Central memory CD8-positive, alpha-beta T cell (primary cell): ENCODE measurements around the gene VANGL1.
"Not testable (repeated sequence)": the region's sequence is repeated elsewhere in the genome, so short reads cannot be mapped to it uniquely, and the experiment has no call there.

Source experiments
- ATAC-seq: fragments of 150-1000 bp; cut with Tn5 transposase; replicated peaks from 2 replicates; pipeline ENCODE4 v1.10.0; 2022; ENCODE audit warnings: mild to moderate bottlenecking, moderate FRiP score, moderate number of reproducible peaks; ENCODE audit not compliant: poor library complexity, severe bottlenecking; ENCODE audit errors: extremely low read depth
- DNase-seq, 2 donors: peaks; one replicate each; pipeline ENCODE4 v3.0.0; 2021; ENCODE audit warnings: low spot score in 2 of 2
- H3K27ac Mint-ChIP-seq: one replicate; pipeline ENCODE4 v1.8.0; 2022; ENCODE audit warnings: low read depth, mild to moderate bottlenecking, moderate library complexity, mixed read lengths
- H3K27me3 Mint-ChIP-seq: one replicate; pipeline ENCODE4 v1.8.0; 2022; ENCODE audit warnings: mixed read lengths
- H3K36me3 Mint-ChIP-seq: one replicate; pipeline ENCODE4 v1.8.0; 2022; ENCODE audit warnings: mild to moderate bottlenecking, moderate library complexity, mixed read lengths; ENCODE audit not compliant: insufficient read depth
- H3K4me1 Mint-ChIP-seq: one replicate; pipeline ENCODE4 v1.8.0; 2022; ENCODE audit warnings: mixed read lengths
- H3K4me3 Mint-ChIP-seq: one replicate; pipeline ENCODE4 v1.8.0; 2022; ENCODE audit warnings: mild to moderate bottlenecking, moderate library complexity, mixed read lengths
- H3K9me3 Mint-ChIP-seq: one replicate; pipeline ENCODE4 v1.8.0; 2022; ENCODE audit warnings: mixed read lengths

VANGL1 gene

DNA sequence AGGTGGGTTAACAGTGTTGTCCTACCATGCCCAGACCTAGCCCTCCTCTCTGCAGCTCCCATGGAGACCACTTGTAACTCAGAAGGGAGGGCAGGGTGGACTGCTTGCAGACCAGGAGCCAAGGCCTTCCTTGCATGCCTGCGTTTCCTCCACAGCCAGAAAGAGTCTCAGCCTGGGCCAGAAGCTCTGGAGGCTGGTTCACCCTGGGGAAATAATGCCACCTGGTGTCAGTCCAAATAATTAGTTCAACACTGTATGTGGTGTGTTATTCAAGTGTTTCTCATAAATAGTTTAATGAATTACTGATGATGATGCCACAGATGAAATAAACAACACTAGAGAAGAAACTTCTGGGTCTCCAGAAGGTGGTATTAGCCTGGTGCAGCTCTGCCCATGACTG is 16.9 kb upstream of the VANGL1 start:
- ATAC-seq: no peak
- no peaks in the 10 kb centered on the region for H3K36me3 Mint-ChIP-seq

DNA sequence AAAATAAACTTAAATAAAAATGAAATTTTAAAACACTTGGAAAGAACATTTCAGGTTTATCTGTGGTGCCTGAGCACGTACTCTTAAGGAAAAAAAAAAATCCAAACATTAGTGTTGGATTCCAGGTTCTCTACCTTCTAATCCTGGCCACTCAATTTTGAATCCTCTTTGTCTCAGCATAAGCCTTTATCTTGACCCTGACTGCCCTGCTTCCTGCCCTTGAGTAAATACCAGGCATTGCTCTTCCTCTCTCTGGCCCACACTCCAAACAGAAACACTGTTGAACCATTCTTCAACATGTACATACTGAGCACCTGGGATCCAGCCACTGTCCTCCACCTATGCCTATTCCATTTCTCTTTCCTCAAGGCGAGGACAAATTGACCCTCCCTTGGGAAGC is 11.4 kb upstream of the VANGL1 start:
- Mint-ChIP-seq H3K4me3 (no peak overlapping the region), H3K27me3 (peaks cover 47% of the 10 kb centered on the region), H3K9me3 (no peaks in the 10 kb centered on the region), H3K4me1 (no peaks in the 10 kb centered on the region), H3K27ac (no peak overlapping the region), H3K36me3 (no peaks in the 10 kb centered on the region)
- ATAC-seq: no peak
- DNase-seq: no peak

More for the DNA sequence above, 16.9 kb upstream of the VANGL1 start:
- Mint-ChIP-seq H3K4me3 (no peak overlapping the region), H3K27me3 (peaks cover 22% of the 10 kb centered on the region), H3K27ac (no peak overlapping the region), H3K4me1 (no peaks in the 10 kb centered on the region), H3K9me3 (peaks cover 18% of the 10 kb centered on the region)
- DNase-seq: no peak

DNA sequence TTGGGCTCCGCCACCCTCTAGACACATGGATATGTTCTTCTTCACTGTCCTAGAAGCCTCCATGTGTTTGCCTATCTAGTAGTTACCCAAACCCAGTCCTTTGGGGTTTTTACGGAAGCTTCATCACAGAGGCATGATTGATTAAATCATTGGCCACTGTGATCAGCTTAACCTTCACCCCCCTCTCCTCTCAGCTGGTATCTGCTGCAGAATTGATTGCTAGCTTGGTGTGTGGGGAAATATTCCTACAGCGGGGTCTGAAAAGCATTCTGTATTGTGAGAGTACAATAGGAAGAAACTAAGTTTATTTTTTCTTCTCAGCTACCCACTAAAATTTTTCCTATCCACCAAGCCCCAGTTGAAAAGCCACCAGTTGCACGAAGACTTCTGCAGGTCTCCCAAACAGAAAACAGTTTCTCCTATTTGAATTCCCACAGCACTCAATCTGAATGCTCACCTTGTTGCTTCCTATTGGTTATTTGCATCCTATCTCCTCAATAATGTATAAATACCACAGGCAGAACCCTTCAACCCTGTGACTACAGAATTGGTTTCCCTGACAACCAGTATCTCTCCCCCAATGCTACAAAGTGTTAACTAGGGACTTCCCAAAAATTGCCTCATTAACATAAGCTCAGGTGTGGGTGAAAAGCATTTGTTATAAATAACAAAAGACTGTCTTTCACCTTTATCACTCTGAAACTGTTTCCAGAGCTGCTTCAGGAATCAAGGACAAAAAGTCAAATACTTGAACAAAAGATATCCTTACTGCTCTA is 9.3 kb upstream of the VANGL1 start:
- peaks cover 13% of the 10 kb centered on the region for H3K9me3 Mint-ChIP-seq
- DNase-seq: no peak
- no peak overlapping the region for H3K4me3 Mint-ChIP-seq
- H3K27me3 Mint-ChIP-seq: peaks cover 63% of the 10 kb centered on the region
- no peaks in the 10 kb centered on the region for H3K36me3 Mint-ChIP-seq
- no peak overlapping the region for H3K27ac Mint-ChIP-seq
- no peak for ATAC-seq
- H3K4me1 Mint-ChIP-seq: no peaks in the 10 kb centered on the region

DNA sequence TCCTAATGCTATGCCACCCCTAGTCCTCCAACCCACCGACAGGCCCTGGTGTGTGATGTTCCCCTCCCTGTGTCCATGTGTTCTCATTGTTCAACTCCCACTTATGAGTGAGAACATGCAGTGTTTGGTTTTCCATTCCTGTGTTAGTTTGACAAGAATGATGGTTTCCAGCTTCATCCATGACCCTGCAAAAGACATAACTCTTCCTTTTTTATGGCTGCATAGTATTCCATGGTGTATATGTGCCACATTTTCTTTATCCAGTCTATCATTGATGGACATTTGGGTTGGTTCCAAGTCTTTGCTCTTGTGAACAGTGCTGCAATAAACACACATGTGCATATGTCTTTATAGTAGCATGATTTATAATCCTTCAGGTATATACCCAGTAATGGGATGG is 8.2 kb upstream of the VANGL1 start:
- ATAC-seq, DNase-seq, H3K27ac Mint-ChIP-seq, H3K36me3 Mint-ChIP-seq, H3K4me1 Mint-ChIP-seq, H3K4me3 Mint-ChIP-seq: not testable (repeated sequence)
- Mint-ChIP-seq H3K27me3 (peaks cover 65% of the 10 kb centered on the region), H3K9me3 (peaks cover 22% of the 10 kb centered on the region)

DNA sequence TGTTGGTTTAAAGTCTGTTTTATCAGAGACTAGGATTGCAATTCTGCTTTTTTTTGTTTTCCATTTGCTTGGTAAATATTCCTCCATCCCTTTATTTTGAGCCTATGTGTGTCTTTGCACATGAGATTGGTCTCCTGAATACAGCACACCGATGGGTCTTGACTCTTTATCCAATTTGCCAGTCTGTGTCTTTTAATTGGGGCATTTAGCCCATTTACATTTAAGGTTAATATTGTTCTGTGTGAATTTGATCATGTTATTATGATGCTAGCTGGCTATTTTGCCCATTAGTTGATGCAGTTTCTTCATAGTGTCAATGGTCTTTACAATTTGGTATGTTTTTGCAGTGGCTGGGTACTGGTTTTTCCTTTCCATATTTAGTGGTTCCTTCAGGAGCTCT is 4.5 kb upstream of the VANGL1 start:
- not testable (repeated sequence) for DNase-seq, H3K36me3 Mint-ChIP-seq, H3K4me3 Mint-ChIP-seq, ATAC-seq, H3K27ac Mint-ChIP-seq, H3K4me1 Mint-ChIP-seq
- Mint-ChIP-seq H3K27me3 (peaks cover 38% of the 10 kb centered on the region), H3K9me3 (peaks cover 30% of the 10 kb centered on the region)

DNA sequence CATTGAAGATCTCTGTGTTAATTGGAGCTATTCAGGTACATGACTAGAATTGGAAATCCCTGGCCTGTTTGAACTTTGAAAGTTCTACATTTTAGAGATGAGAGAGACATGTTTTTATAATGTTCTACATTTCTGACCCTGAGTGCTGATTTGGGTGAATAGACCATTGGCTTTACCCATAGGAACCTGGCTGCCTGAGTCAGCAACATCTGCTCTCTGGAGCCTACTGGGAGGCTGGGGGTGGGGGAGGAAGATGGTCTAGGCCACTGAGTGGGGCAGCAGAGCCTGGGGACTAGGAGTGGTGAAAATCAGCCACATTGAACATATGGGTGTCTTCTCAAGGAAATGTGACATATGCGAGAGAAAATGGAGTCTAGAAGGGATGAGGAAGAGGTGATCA is 1.4 kb upstream of the VANGL1 start:
- Mint-ChIP-seq H3K27ac (no peak overlapping the region), H3K27me3 (peaks cover 25% of the 10 kb centered on the region), H3K36me3 (peaks cover 1% of the 10 kb centered on the region), H3K4me1 (peaks cover 6% of the 10 kb centered on the region), H3K4me3 (peak overlapping the region; percentile 25), H3K9me3 (peaks cover 30% of the 10 kb centered on the region)
- ATAC-seq (no peak), DNase-seq (no peak)

DNA sequence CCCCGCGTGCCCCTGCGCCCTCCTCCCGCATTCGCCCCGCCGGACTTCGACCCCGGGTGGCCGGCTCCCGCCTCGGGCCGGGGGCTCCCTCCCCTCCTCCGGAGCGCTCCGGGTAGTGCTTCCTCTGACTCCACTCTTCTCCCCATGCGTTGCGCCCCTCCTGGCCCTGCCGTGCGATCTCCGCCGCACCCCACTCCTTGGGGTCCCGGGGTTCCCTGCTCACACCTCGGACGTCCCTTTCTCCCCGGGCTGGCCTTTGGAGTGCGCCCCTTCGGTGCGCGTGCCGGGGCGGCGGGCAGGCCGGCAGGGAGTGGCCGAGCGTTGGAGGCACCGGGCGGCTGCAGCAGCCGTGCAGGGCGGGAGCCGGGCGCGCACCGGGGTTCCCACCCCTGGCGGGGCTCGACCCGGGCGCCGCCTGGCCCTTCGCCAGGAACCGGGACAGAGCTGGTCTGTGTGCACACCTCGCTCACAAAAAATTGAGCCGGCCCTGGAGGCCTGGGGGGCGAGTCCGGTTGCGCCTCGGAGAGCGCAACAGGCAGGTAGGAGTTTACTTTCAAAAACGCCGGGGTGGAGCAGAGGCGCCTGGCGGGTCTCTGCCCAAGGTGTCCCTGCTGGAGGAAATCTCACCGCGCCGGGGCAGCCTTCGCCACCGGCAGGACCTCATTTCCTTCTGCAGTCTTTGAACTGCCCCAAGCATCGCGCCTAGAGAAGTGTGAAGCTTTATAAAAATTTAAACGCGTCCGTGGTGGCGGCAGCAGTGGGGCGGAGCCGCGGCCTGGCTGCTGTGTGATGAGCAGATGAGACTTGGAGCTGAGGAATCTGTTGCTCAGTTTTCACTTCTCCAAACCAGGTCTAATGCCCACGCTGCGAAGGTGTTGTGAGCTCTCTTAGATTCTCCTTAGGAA is 650 bp downstream of the VANGL1 start:
- Mint-ChIP-seq H3K36me3 (peaks cover 1% of the 10 kb centered on the region), H3K27ac (no peak overlapping the region), H3K27me3 (peaks cover 10% of the 10 kb centered on the region), H3K4me3 (peak overlapping the region; percentile 74), H3K9me3 (peaks cover 17% of the 10 kb centered on the region), H3K4me1 (peaks cover 6% of the 10 kb centered on the region)
- DNase-seq (no peak), ATAC-seq (peak; percentile 54)

DNA sequence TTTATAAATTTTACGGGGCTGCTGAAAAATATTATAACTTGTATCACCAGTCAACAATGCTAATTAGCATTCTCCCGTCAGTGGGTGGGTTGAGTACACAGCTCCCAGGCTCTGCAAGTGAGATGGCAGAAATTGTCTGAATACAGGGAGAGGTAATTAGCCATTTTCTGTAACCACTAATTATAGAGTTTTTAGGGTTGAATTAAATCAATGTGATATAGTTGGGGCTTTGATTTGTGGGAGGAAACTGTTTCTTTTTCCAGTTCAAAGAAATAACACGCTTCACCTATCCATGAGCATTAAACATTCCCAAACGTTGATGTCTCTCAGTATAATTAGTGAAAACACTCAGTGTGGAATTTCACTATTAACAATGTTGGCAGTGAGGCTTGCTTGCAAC is 1.5 kb downstream of the VANGL1 start:
- DNase-seq (no peak), ATAC-seq (no peak)
- Mint-ChIP-seq H3K4me1 (peaks cover 6% of the 10 kb centered on the region), H3K27me3 (peaks cover 7% of the 10 kb centered on the region), H3K9me3 (peaks cover 12% of the 10 kb centered on the region), H3K36me3 (peaks cover 1% of the 10 kb centered on the region), H3K27ac (no peak overlapping the region), H3K4me3 (peak overlapping the region; percentile 74)

DNA sequence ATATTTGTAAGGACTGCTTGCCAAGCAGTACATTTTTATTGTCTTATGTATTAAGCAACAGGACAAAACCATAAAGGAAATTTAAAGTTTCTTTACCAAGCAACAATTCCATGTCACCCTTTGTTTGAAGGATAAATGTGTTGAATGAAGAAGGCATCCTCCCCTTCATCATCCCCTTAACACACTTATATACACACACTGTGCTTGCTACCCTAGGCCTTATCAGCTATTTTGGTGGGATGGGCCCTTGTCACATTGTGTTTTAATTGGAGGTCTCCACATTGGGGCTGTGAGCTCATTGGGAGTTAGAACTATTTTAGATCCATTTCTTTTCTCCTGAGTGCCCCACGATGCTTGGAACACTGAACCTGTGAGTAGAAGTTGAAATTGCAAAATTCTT is 1.9 kb downstream of the VANGL1 start:
- DNase-seq (no peak), ATAC-seq (no peak)
- Mint-ChIP-seq H3K27me3 (peaks cover 3% of the 10 kb centered on the region), H3K4me1 (peaks cover 6% of the 10 kb centered on the region), H3K36me3 (peaks cover 1% of the 10 kb centered on the region), H3K4me3 (peak overlapping the region; percentile 74), H3K9me3 (peaks cover 7% of the 10 kb centered on the region), H3K27ac (no peak overlapping the region)

DNA sequence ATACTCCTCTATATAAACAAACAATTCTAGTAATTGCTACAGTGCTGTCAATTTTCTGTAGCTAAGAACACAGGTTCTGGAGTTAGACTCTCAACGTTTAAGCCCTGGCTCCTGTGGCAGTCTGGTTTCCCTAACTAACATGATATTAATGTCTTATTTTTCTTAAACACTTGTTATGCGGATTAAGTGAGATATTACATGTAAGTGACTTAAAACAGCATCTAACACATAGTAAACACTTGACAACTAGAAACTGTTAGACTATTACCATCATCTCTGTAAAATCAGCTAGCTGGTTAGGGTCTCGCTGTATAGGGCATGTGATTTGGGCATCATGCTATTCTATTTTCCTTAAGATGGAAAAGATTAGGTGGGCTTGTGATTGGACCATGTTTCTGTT is 2.3 kb downstream of the VANGL1 start:
- peaks cover 6% of the 10 kb centered on the region for H3K9me3 Mint-ChIP-seq
- no peak overlapping the region for H3K4me3 Mint-ChIP-seq
- DNase-seq (no peak), ATAC-seq (no peak)
- H3K4me1 Mint-ChIP-seq: peaks cover 6% of the 10 kb centered on the region
- H3K36me3 Mint-ChIP-seq: peaks cover 1% of the 10 kb centered on the region
- H3K27me3 Mint-ChIP-seq: no peaks in the 10 kb centered on the region
- H3K27ac Mint-ChIP-seq: no peak overlapping the region

DNA sequence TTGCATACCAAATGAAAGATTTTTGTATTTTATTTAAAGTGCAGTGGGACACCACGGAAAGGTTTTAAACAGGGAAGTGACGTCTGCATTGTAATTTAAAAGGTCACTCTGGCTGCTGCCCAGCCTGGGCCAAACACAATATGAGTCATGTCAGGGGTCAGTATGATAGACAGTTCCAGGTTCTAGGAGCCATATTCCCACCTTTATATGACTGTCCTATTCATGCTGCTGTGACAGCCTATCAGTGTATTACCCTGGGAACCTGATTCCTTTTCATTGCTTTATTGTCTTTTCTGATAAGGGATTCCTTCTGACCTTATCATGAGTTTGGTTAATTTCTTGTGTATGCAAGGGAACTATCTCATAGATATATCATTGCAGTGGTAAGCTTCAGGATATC is 5.3 kb downstream of the VANGL1 start:
- no peak for DNase-seq
- peaks cover 2% of the 10 kb centered on the region for H3K36me3 Mint-ChIP-seq
- no peak overlapping the region for H3K4me3 Mint-ChIP-seq
- no peaks in the 10 kb centered on the region for H3K27me3 Mint-ChIP-seq
- ATAC-seq: no peak
- no peak overlapping the region for H3K27ac Mint-ChIP-seq
- H3K4me1 Mint-ChIP-seq: peaks cover 6% of the 10 kb centered on the region
- H3K9me3 Mint-ChIP-seq: no peaks in the 10 kb centered on the region

DNA sequence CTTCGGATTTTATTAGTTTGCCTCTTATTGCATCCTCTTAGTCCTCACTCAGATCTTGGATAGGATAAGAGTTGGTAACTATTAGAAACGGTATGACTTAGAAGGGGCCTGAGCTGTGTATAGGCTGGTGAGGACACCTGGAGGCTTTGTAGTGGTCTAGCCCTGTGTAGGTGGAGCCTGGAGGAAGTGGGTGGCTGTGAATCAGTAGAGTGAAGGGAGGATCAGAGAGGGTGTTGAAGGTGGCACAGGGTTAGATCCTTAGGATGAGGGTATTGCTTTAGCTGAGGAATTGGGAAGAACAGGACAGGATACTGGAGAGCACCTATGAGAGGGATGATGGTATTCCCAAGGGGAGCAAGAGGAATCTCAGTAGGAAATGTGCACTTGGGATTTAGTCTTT is 5.7 kb downstream of the VANGL1 start:
- ATAC-seq: no peak
- Mint-ChIP-seq H3K36me3 (peaks cover 2% of the 10 kb centered on the region), H3K27ac (no peak overlapping the region), H3K9me3 (no peaks in the 10 kb centered on the region), H3K4me1 (peaks cover 6% of the 10 kb centered on the region), H3K4me3 (no peak overlapping the region), H3K27me3 (no peaks in the 10 kb centered on the region)
- DNase-seq: no peak
